H1 (cell line): ENCODE results near the gene SERGEF. TPM values are rescaled to one million over a fixed set of nuclear protein-coding genes. Genes with fewer than 3 reads are reported as not detected.

Experiments used
- CTCF ChIA-PET: fragments of 300-600 bp; sonication (Branson Sonifier 250); formaldehyde crosslinking; loops from one replicate; lab custom pipeline; 2021; ENCODE audit not compliant: partially characterized antibody; lab: Charles Lee
- POLR2A ChIA-PET: fragments of 300-600 bp; sonication (Branson Sonifier 250); formaldehyde crosslinking; loops from one replicate; lab custom pipeline; 2021; ENCODE audit warnings: inconsistent platforms; ENCODE audit not compliant: partially characterized antibody; lab: Charles Lee
- DNase-seq, 2 experiments: peaks; one replicate each; pipeline versions ENCODE4 v3.0.0 to v3.0.0-alpha.2; 2010 to 2022; ENCODE audit warnings: low spot score in 2 of 2, low read depth in 1 of 2, mixed read lengths in 1 of 2
- FAIRE-seq: peaks from 2 replicates; lab custom pipeline; 2011; peaks lifted over from hg19 to GRCh38; lab: Jason Lieb, UNC
- H2AFZ ChIP-seq: 2 replicates; pipeline ENCODE4 v1.8.1; 2012; ENCODE audit warnings: low read length, inconsistent platforms
- H2AK5ac ChIP-seq: 2 replicates; pipeline ENCODE4 v1.6.1; 2013; ENCODE audit warnings: low read depth, low read length
- H2BK120ac ChIP-seq: replicated peaks from 2 replicates; pipeline ENCODE3; 2013; ENCODE audit warnings: low read depth, low read length, inconsistent platforms
- H2BK12ac ChIP-seq: 2 replicates; pipeline ENCODE4 v1.6.1; 2013; ENCODE audit warnings: low read depth, low read length
- H2BK15ac ChIP-seq: 2 replicates; pipeline ENCODE4 v1.6.1; 2013; ENCODE audit warnings: low read length
- H2BK20ac ChIP-seq: 2 replicates; pipeline ENCODE4 v1.6.1; 2013; ENCODE audit warnings: low read length
- H2BK5ac ChIP-seq: 2 replicates; pipeline ENCODE4 v1.6.1; 2013; ENCODE audit warnings: low read depth, low read length
- H3K14ac ChIP-seq: 2 replicates; pipeline ENCODE4 v1.6.1; 2013; ENCODE audit warnings: inconsistent platforms; ENCODE audit not compliant: insufficient read length
- H3K18ac ChIP-seq: 2 replicates; pipeline ENCODE4 v1.6.1; 2013; ENCODE audit warnings: low read length; ENCODE audit errors: extremely low read depth
- H3K23ac ChIP-seq: 2 replicates; pipeline ENCODE4 v1.6.1; 2013; ENCODE audit warnings: inconsistent platforms; ENCODE audit not compliant: insufficient read length
- H3K23me2 ChIP-seq: 2 replicates; pipeline ENCODE4 v1.6.1; 2013; ENCODE audit warnings: low read depth, low read length
- H3K27ac ChIP-seq: 2 replicates; pipeline ENCODE4 v1.6.1; 2011; ENCODE audit warnings: low read depth, low read length, inconsistent platforms
- H3K27me3 ChIP-seq, 4 experiments: replicated peaks in 1 of 4; 1 replicate in 1 of 4; 2 replicates in 3 of 4; pipeline versions ENCODE4 v1.6.1 to v1.8.1; 2011 to 2013; ENCODE audit warnings: low read length in 3 of 4, mild to moderate bottlenecking in 3 of 4, inconsistent platforms in 2 of 4, mixed read lengths in 2 of 4, moderate library complexity in 1 of 4; ENCODE audit not compliant: control insufficient read depth in 3 of 4, insufficient read depth in 3 of 4; ENCODE audit errors: extremely low read depth in 1 of 4
- H3K36me3 ChIP-seq, 4 experiments: 2 replicates each; pipeline versions ENCODE4 v1.6.1 to v1.8.1; 2011 to 2013; ENCODE audit warnings: mild to moderate bottlenecking in 4 of 4, low read length in 3 of 4, moderate library complexity in 2 of 4, control low read depth in 1 of 4, inconsistent platforms in 1 of 4; ENCODE audit not compliant: insufficient read depth in 4 of 4, control insufficient read depth in 2 of 4
- H3K4ac ChIP-seq: replicated peaks from 2 replicates; pipeline ENCODE3; 2013; ENCODE audit warnings: low read length, low read depth, mixed read lengths, inconsistent platforms; ENCODE audit not compliant: insufficient read length
- H3K4me1 ChIP-seq, 4 experiments: replicated peaks in 1 of 4; 1 replicate in 1 of 4; 2 replicates in 3 of 4; pipeline versions ENCODE4 v1.6.1 to v1.8.1; 2011 to 2013; ENCODE audit warnings: low read length in 3 of 4, inconsistent platforms in 2 of 4, mixed read lengths in 1 of 4; ENCODE audit not compliant: insufficient read depth in 4 of 4, control insufficient read depth in 3 of 4
- H3K4me2 ChIP-seq, 2 experiments: 2 replicates each; pipeline versions ENCODE4 v1.6.1 to v1.8.1; 2011 to 2013; ENCODE audit warnings: low read depth in 2 of 2, low read length in 2 of 2, control low read depth in 1 of 2, inconsistent platforms in 1 of 2, mild to moderate bottlenecking in 1 of 2; ENCODE audit not compliant: insufficient read depth in 1 of 2
- H3K4me3 ChIP-seq, 4 experiments: fragments of 200-600, 300-600 bp in 1 of 4; sonication (generic), shearing (Covaris generic), sonication (Bioruptor Twin) in 1 of 4; 2 replicates each; pipeline versions ENCODE4 v1.5.1 to v1.8.1; 2011 to 2016; ENCODE audit warnings: low read length in 4 of 4, low read depth in 3 of 4, control low read depth in 2 of 4, inconsistent platforms in 2 of 4, mild to moderate bottlenecking in 2 of 4, mixed read lengths in 1 of 4, moderate library complexity in 1 of 4; ENCODE audit not compliant: insufficient read depth in 2 of 4; ENCODE audit errors: extremely low read depth in 1 of 4
- H3K56ac ChIP-seq: replicated peaks from 2 replicates; pipeline ENCODE3; 2013; ENCODE audit warnings: low read depth, mild to moderate bottlenecking, mixed read lengths, low read length, inconsistent platforms; ENCODE audit not compliant: insufficient read length
- H3K79me1 ChIP-seq: 2 replicates; pipeline ENCODE4 v1.6.1; 2013; ENCODE audit warnings: low read depth, low read length, control low read depth
- H3K79me2 ChIP-seq, 2 experiments: 2 replicates each; pipeline versions ENCODE4 v1.6.1 to v1.8.1; 2012 to 2013; ENCODE audit warnings: low read length in 2 of 2, mild to moderate bottlenecking in 2 of 2, inconsistent platforms in 1 of 2; ENCODE audit not compliant: insufficient read depth in 2 of 2, control insufficient read depth in 1 of 2
- H3K9ac ChIP-seq, 4 experiments: replicated peaks in 1 of 4; 1 replicate in 1 of 4; 2 replicates in 3 of 4; pipeline versions ENCODE4 v1.6.1 to v1.8.1; 2011 to 2013; ENCODE audit warnings: low read depth in 3 of 4, low read length in 3 of 4, control low read depth in 2 of 4, mild to moderate bottlenecking in 2 of 4, moderate library complexity in 2 of 4, inconsistent platforms in 1 of 4; ENCODE audit errors: extremely low read depth in 1 of 4
- H3K9me3 ChIP-seq, 2 experiments: 2 replicates each; pipeline versions ENCODE4 v1.6.1 to v1.8.1; 2012 to 2013; ENCODE audit warnings: mild to moderate bottlenecking in 2 of 2, moderate library complexity in 2 of 2, control low read depth in 1 of 2, inconsistent platforms in 1 of 2, low read depth in 1 of 2, low read length in 1 of 2, mixed read lengths in 1 of 2; ENCODE audit not compliant: insufficient read depth in 2 of 2
- H4K20me1 ChIP-seq, 2 experiments: replicated peaks in 1 of 2; 2 replicates each; pipeline versions ENCODE3 to v1.8.1; 2011 to 2013; ENCODE audit warnings: inconsistent platforms in 2 of 2, low read length in 2 of 2, mild to moderate bottlenecking in 1 of 2; ENCODE audit not compliant: insufficient read depth in 2 of 2, control insufficient read depth in 1 of 2
- H4K5ac ChIP-seq: 2 replicates; pipeline ENCODE4 v1.6.1; 2013; ENCODE audit warnings: low read length, low read depth, mixed read lengths, inconsistent platforms; ENCODE audit not compliant: insufficient read length
- H4K8ac ChIP-seq: 2 replicates; pipeline ENCODE4 v1.8.0; 2013; ENCODE audit warnings: mild to moderate bottlenecking, moderate library complexity, low read length, inconsistent platforms; ENCODE audit not compliant: insufficient read depth; ENCODE audit errors: extremely low read depth
- H4K91ac ChIP-seq: replicated peaks from 2 replicates; pipeline ENCODE3; 2013; ENCODE audit warnings: low read length, mixed read lengths, inconsistent platforms; ENCODE audit not compliant: insufficient read length
- CBX5 ChIP-seq: fragments of 300-800, 300-1000 bp; sonication (generic); IDR thresholded peaks from 2 replicates; pipeline ENCODE4 v1.7.1; 2016; ENCODE audit warnings: antibody characterized with exemption, low read length, low read depth
- HDAC2 ChIP-seq, 2 experiments: fragments of 300-600 bp in 1 of 2; sonication (generic) in 1 of 2; IDR thresholded peaks; 2 replicates each; pipeline ENCODE4 v1.6.1; 2011 to 2012; ENCODE audit warnings: low read depth in 2 of 2, low read length in 2 of 2, mild to moderate bottlenecking in 2 of 2, moderate library complexity in 2 of 2, borderline replicate concordance in 1 of 2, inconsistent platforms in 1 of 2
- MAFK ChIP-seq: IDR thresholded peaks from 2 replicates; pipeline ENCODE4 v1.6.1; 2012; ENCODE audit warnings: low read depth, mild to moderate bottlenecking, improper control_type of control experiment, low read length
- MAX ChIP-seq: IDR thresholded peaks from 2 replicates; pipeline ENCODE4 v1.6.1; 2012; ENCODE audit warnings: inconsistent platforms
- RAD21 ChIP-seq, 2 experiments: IDR thresholded peaks in 1 of 2; conservative IDR thresholded peaks in 1 of 2; 2 replicates each; pipeline ENCODE4 v1.6.1; 2011; ENCODE audit warnings: low read depth in 2 of 2, low read length in 2 of 2, improper control_type of control experiment in 1 of 2, inconsistent platforms in 1 of 2, mild to moderate bottlenecking in 1 of 2, moderate library complexity in 1 of 2
- RBBP5 ChIP-seq: IDR thresholded peaks from 2 replicates; pipeline ENCODE4 v1.7.1; 2012; ENCODE audit warnings: low read depth, mild to moderate bottlenecking, inconsistent platforms, low read length, moderate library complexity, borderline replicate concordance
- SAP30 ChIP-seq: fragments of 300-600 bp; sonication (generic); IDR thresholded peaks from 2 replicates; pipeline ENCODE4 v1.7.1; 2012; ENCODE audit warnings: low read length, moderate library complexity, mild to moderate bottlenecking, inconsistent platforms; ENCODE audit not compliant: insufficient read depth, insufficient replicate concordance
- SP2 ChIP-seq: IDR thresholded peaks from 2 replicates; pipeline ENCODE4 v1.6.1; 2012; ENCODE audit warnings: mild to moderate bottlenecking, low read length, inconsistent platforms
- SP4 ChIP-seq: IDR thresholded peaks from 2 replicates; pipeline ENCODE4 v1.6.1; 2012; ENCODE audit warnings: low read length, inconsistent platforms
- YY1 ChIP-seq: IDR thresholded peaks from 2 replicates; pipeline ENCODE4 v1.6.1; 2011; ENCODE audit warnings: low read depth, mild to moderate bottlenecking, low read length
- ZNF274 ChIP-seq: IDR thresholded peaks from 2 replicates; pipeline ENCODE4 v1.7.0; 2012; ENCODE audit warnings: low read length, borderline replicate concordance; ENCODE audit errors: extremely low read depth
- polyA plus RNA-seq, 7 experiments: library from polyadenylated mRNA; depleted of rRNA in 3 of 7; stranded (reverse) in 5 of 7; unstranded in 2 of 7; fragments of >200 nt in 5 of 7; fragments of 200-250 nt in 2 of 7; gene quantifications; 1 replicate in 5 of 7; 2 replicates in 1 of 7; 4 replicates in 1 of 7; pipeline versions ENCODE4 v1.2.1 to v1.2.3, GENCODE V29; 2011 to 2013; ENCODE audit warnings: missing spikeins in 2 of 7, mixed read lengths in 2 of 7
- total RNA-seq: library from RNA; stranded (reverse); fragmentation: NEBNext Ultra II Directional; extraction: Animal tissue kit (Norgen Biotek cat#: 25700); gene quantifications from 2 replicates; pipeline ENCODE4 v1.2.1, GENCODE V29; 2021

The SERGEF gene
- total and polyA plus RNA-seq, 2 of the 8 experiments (the other 6 are each of a cell fraction or from before 2014, with no cell fraction given): 16.6 to 28.8 TPM

DNA sequence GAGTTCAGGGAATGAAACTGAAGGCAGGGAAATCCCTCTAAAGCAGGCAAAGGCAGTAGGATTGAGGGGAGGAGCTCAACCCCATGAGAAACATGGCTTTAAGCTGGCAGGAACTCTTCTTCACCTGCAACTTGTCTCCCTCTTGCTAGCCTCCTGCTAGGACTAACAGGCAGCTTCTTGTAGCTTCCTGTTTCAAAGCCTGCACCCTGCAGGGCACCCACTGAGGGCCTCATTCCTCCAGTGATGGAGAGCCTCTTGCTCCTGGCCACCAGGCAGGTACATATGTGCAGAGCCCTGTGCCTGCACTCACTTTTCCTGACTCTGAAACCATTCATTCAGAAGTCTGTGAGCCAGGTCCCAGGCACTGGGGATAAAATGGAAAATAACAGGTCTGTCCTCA is 137.0 kb downstream of the SERGEF start:
- Histone ChIP-seq H3K79me1 (0 out of 2 replicates have a peak, but pooled peaks cover 3% of the 10 kb centered on the region), H3K27ac (no peak overlapping the region), H3K4me3 (no peak overlapping the region), H3K23ac (no peak overlapping the region), H2AK5ac (no peak overlapping the region), H2BK5ac (no peak overlapping the region), H2AFZ (no peak overlapping the region), H3K14ac (no peak overlapping the region), H4K5ac (no peak overlapping the region), H3K4ac (no peak overlapping the region), H3K18ac (no peak overlapping the region), H3K4me1 (peaks cover 0 to 3% (median 3%) of the 10 kb centered on the region in 4 experiments; a peak in 1 of 7 replicates), H4K8ac (no peak overlapping the region), H2BK12ac (no peak overlapping the region), H3K56ac (no peak overlapping the region), H4K20me1 (peaks cover 0 to 1% of the 10 kb centered on the region in 2 experiments), H2BK120ac (no peak overlapping the region), H4K91ac (no peak overlapping the region), H2BK20ac (no peak overlapping the region), H3K4me2 (no peak overlapping the region), H3K36me3 (no peaks in the 10 kb centered on the region), H3K9ac (no peak overlapping the region), H3K79me2 (no peaks in the 10 kb centered on the region), H3K23me2 (no peaks in the 10 kb centered on the region), H3K27me3 (no peaks in the 10 kb centered on the region), H2BK15ac (no peak overlapping the region), H3K9me3 (no peaks in the 10 kb centered on the region)
- TF ChIP-seq SP4 (no peak), SP2 (no peak), RBBP5 (no peak), ZNF274 (no peak), HDAC2 (IDR thresholded peaks at IDR 0.05; ENCODE audit: borderline replicate concordance in 1 of 2, low read depth in 2 of 2, low read length in 2 of 2) (no peak), MAFK (no peak), YY1 (no peak), MAX (no peak), RAD21 (IDR thresholded peaks at IDR 0.05 in 1 of 2, conservative IDR thresholded peaks at IDR 0.05 in 1 of 2; ENCODE audit: low read depth in 2 of 2, low read length in 2 of 2) (no peak), CBX5 (no peak), SAP30 (no peak)
- ChIA-PET CTCF (interaction anchor here (0.8 to 13.7 kb wide), 11 partner anchors 8 to 155 kb away, joined by 3 to 184 read pairs (median 5); no protein-coding TSS in a partner anchor), POLR2A (interaction anchor here (0.7 kb wide), 1 partner anchor 90 kb away, joined by 3 read pairs; no protein-coding TSS in a partner anchor)
- FAIRE-seq (no peak), DNase-seq (no peak)
